IPS-NIHi11 (cell line): Measurements from ENCODE around the gene TSPAN7.

ENCODE experiments used
- DNase-seq: peaks from one replicate; pipeline ENCODE4 v3.0.0; 2012; ENCODE audit warnings: mixed read lengths, low spot score

The TSPAN7 gene

GRCh38 chrX:38649221-38649620 lies 87.9 kb downstream of the TSPAN7 start:
- no peak for DNase-seq

- DNase-seq = no peak
These were observed 88.6 kb downstream of the TSPAN7 start for GRCh38 chrX:38649674-38650647.

- no peak for DNase-seq
These were observed 90.6 kb downstream of the TSPAN7 start for GRCh38 chrX:38651625-38652601.

- DNase-seq = no peak
These were observed 91.6 kb downstream of the TSPAN7 start for GRCh38 chrX:38652934-38653442.

- DNase-seq = peak; percentile 15
These were observed 93.0 kb downstream of the TSPAN7 start for GRCh38 chrX:38654302-38654701.

GRCh38 chrX:38656350-38656915 lies 95.1 kb downstream of the TSPAN7 start:
- DNase-seq = no peak

- no peak for DNase-seq
These were observed 96.2 kb downstream of the TSPAN7 start for GRCh38 chrX:38657562-38657961.

GRCh38 chrX:38660395-38661102 lies 99.2 kb downstream of the TSPAN7 start:
- no peak for DNase-seq

- no peak for DNase-seq
These were observed 99.7 kb downstream of the TSPAN7 start for GRCh38 chrX:38661103-38661441.

- no peak for DNase-seq
These were observed 100.2 kb downstream of the TSPAN7 start for GRCh38 chrX:38661561-38661960.

- DNase-seq = no peak
These were observed 101.3 kb downstream of the TSPAN7 start for GRCh38 chrX:38662640-38663039.

GRCh38 chrX:38664285-38664684 lies 102.9 kb downstream of the TSPAN7 start:
- peak; percentile 18 for DNase-seq

GRCh38 chrX:38666909-38667308 lies 105.6 kb downstream of the TSPAN7 start:
- DNase-seq = no peak

GRCh38 chrX:38668771-38669170 lies 107.4 kb downstream of the TSPAN7 start:
- DNase-seq = no peak

GRCh38 chrX:38669428-38669827 lies 108.1 kb downstream of the TSPAN7 start:
- no peak for DNase-seq

- DNase-seq = no peak
These were observed 111.3 kb downstream of the TSPAN7 start for GRCh38 chrX:38672646-38673045.

GRCh38 chrX:38675856-38676255 lies 114.5 kb downstream of the TSPAN7 start:
- DNase-seq = no peak

GRCh38 chrX:38678183-38678582 lies 116.8 kb downstream of the TSPAN7 start:
- no peak for DNase-seq

GRCh38 chrX:38678821-38679220 lies 117.5 kb downstream of the TSPAN7 start:
- no peak for DNase-seq

- DNase-seq = no peak
These were observed 118.4 kb downstream of the TSPAN7 start for GRCh38 chrX:38679695-38680094.

GRCh38 chrX:38682095-38682494 lies 120.8 kb downstream of the TSPAN7 start:
- DNase-seq = no peak
